Measurements from ENCODE around the gene TMEM258. TPM values are rescaled to one million over a fixed set of nuclear protein-coding genes. Genes with fewer than 3 reads are reported as not detected.
A peak's percentile ranks its signal among the peaks of the same experiment; 100 is the strongest.

TMEM258 gene
- total and polyA plus RNA-seq, 9 of the 15 experiments (the other 6 are each of a cell fraction or from before 2014, with no cell fraction given): 97.2 to 856 (median 231) TPM

DNA sequence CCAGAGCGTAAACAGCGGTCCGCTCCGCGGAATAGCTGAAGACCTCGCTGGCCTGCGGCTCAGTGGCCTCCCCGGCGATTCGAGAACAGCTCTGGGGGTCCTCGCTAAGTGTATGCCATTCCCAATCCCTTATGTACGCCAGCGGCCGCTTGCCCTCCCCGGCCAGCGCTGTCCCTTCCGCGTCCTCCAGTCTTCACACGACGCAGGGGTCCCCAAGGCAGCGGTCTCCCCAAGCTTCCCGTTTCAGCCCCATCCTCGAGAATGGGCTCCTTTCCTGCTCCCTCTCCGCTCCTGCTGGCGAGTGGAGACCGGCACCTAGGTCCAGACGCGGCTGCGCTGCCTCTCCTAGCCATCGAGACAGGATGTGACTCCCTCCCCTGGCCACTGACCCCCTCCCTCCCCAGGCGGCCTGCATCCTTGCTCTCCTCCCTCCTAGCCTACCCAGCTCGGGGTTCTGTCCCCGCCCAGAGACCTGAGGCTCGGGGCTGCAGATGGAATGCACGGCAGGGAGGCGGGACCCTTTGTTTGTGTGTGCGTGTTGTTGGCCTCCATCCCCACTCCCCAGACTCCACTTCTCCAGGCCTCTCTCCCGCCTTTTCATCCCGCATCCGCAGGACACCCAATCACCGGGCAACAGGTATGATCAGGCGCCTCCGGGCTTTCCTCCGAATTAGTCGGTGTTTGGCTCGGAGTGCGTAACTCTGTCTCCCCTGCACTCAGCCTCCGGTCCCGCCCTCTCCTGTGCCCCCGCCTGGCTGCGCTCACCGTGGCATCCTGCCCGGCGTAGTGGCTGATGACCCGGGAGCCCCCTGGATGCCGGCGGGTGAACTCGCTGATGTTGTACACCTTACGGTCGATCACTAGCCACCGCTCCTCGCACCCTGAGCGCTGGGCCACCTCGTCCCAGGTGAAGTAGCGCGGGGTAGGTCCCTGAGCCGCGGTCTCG lies 23.7 kb upstream of the TMEM258 start (continued):
- TF ChIP-seq, protein P1, sequence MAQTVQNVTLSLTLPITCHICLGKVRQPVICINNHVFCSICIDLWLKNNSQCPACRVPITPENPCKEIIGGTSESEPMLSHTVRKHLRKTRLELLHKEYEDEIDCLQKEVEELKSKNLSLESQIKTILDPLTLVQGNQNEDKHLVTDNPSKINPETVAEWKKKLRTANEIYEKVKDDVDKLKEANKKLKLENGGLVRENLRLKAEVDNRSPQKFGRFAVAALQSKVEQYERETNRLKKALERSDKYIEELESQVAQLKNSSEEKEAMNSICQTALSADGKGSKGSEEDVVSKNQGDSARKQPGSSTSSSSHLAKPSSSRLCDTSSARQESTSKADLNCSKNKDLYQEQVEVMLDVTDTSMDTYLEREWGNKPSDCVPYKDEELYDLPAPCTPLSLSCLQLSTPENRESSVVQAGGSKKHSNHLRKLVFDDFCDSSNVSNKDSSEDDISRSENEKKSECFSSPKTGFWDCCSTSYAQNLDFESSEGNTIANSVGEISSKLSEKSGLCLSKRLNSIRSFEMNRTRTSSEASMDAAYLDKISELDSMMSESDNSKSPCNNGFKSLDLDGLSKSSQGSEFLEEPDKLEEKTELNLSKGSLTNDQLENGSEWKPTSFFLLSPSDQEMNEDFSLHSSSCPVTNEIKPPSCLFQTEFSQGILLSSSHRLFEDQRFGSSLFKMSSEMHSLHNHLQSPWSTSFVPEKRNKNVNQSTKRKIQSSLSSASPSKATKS (CRISPR knock-in tag; IDR thresholded peaks at IDR 0.05): no peak
- TF ChIP-seq ZNF41 (CRISPR knock-in tag; conservative IDR thresholded peaks at IDR 0.05) (no peak), TCFL5 (CRISPR knock-in tag; conservative IDR thresholded peaks at IDR 0.05) (no peak), RAD51 (IDR thresholded peaks at IDR 0.05; ENCODE audit: borderline replicate concordance, low read depth) (no peak), ELF1 (tag; IDR thresholded peaks at IDR 0.05) (peak; percentile 10; the same call in 1 of the 2 replicates), ZNF583 (CRISPR knock-in tag; IDR thresholded peaks at IDR 0.05) (no peak), SAFB (IDR thresholded peaks at IDR 0.05; ENCODE audit: borderline replicate concordance, low read depth, low read length) (no peak), HMGN3 (IDR thresholded peaks at IDR 0.05; ENCODE audit: borderline replicate concordance, extremely low read depth, insufficient read length, low read depth, low read length) (peak; percentile 36), HIVEP1 (CRISPR knock-in tag; IDR thresholded peaks at IDR 0.05) (no peak), KLF1 (tag; IDR thresholded peaks at IDR 0.05) (0 out of 2 replicates have a peak, but pooled peaks have one; percentile 30), MBD2 (IDR thresholded peaks at IDR 0.05; ENCODE audit: borderline replicate concordance, low read depth) (peak; percentile 18; the same call in 1 of the 2 replicates)
- TF ChIP-seq, protein P2, sequence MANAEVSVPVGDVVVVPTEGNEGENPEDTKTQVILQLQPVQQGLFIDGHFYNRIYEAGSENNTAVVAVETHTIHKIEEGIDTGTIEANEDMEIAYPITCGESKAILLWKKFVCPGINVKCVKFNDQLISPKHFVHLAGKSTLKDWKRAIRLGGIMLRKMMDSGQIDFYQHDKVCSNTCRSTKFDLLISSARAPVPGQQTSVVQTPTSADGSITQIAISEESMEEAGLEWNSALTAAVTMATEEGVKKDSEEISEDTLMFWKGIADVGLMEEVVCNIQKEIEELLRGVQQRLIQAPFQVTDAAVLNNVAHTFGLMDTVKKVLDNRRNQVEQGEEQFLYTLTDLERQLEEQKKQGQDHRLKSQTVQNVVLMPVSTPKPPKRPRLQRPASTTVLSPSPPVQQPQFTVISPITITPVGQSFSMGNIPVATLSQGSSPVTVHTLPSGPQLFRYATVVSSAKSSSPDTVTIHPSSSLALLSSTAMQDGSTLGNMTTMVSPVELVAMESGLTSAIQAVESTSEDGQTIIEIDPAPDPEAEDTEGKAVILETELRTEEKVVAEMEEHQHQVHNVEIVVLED (CRISPR knock-in tag; IDR thresholded peaks at IDR 0.05): no peak
- TF ChIP-seq, protein P3, sequence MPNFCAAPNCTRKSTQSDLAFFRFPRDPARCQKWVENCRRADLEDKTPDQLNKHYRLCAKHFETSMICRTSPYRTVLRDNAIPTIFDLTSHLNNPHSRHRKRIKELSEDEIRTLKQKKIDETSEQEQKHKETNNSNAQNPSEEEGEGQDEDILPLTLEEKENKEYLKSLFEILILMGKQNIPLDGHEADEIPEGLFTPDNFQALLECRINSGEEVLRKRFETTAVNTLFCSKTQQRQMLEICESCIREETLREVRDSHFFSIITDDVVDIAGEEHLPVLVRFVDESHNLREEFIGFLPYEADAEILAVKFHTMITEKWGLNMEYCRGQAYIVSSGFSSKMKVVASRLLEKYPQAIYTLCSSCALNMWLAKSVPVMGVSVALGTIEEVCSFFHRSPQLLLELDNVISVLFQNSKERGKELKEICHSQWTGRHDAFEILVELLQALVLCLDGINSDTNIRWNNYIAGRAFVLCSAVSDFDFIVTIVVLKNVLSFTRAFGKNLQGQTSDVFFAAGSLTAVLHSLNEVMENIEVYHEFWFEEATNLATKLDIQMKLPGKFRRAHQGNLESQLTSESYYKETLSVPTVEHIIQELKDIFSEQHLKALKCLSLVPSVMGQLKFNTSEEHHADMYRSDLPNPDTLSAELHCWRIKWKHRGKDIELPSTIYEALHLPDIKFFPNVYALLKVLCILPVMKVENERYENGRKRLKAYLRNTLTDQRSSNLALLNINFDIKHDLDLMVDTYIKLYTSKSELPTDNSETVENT (CRISPR knock-in tag; IDR thresholded peaks at IDR 0.05): no peak
- TF ChIP-seq, protein P4, sequence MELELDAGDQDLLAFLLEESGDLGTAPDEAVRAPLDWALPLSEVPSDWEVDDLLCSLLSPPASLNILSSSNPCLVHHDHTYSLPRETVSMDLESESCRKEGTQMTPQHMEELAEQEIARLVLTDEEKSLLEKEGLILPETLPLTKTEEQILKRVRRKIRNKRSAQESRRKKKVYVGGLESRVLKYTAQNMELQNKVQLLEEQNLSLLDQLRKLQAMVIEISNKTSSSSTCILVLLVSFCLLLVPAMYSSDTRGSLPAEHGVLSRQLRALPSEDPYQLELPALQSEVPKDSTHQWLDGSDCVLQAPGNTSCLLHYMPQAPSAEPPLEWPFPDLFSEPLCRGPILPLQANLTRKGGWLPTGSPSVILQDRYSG (tag; conservative IDR thresholded peaks at IDR 0.05; ENCODE audit: low read depth): 0 out of 2 replicates have a peak, but pooled peaks have one; percentile 8
- TF ChIP-seq, protein P5, sequence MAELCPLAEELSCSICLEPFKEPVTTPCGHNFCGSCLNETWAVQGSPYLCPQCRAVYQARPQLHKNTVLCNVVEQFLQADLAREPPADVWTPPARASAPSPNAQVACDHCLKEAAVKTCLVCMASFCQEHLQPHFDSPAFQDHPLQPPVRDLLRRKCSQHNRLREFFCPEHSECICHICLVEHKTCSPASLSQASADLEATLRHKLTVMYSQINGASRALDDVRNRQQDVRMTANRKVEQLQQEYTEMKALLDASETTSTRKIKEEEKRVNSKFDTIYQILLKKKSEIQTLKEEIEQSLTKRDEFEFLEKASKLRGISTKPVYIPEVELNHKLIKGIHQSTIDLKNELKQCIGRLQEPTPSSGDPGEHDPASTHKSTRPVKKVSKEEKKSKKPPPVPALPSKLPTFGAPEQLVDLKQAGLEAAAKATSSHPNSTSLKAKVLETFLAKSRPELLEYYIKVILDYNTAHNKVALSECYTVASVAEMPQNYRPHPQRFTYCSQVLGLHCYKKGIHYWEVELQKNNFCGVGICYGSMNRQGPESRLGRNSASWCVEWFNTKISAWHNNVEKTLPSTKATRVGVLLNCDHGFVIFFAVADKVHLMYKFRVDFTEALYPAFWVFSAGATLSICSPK (IDR thresholded peaks at IDR 0.05; ENCODE audit: borderline replicate concordance): no peak; the same call in 1 of the 2 replicates

Data from K562 (cell line).